Spleen (tissue), 11 donors: Measurements from ENCODE around the gene PCSK9. TPM values are rescaled to one million over a fixed set of nuclear protein-coding genes. Genes with fewer than 3 reads are reported as not detected.

Source experiments
- DNase-seq: peaks from one replicate; pipeline ENCODE4 v3.0.0-alpha.2; 2020
- H3K27ac ChIP-seq, 8 donors: fragments of 200-600 bp; sonication (generic) in 7 of 8; 1 replicate in 4 of 8; 2 replicates in 4 of 8; pipeline versions ENCODE4 v1.5.0 to v1.8.0; 2016 to 2021; ENCODE audit warnings: inconsistent platforms in 4 of 8, mild to moderate bottlenecking in 4 of 8, moderate library complexity in 1 of 8
- H3K27me3 ChIP-seq, 7 donors: fragments of 200-600 bp; sonication (generic) in 6 of 7; replicated peaks in 1 of 7; 1 replicate in 4 of 7; 2 replicates in 3 of 7; pipeline versions ENCODE4 v1.5.0 to v1.8.0; 2016 to 2021; ENCODE audit warnings: inconsistent platforms in 3 of 7, mild to moderate bottlenecking in 1 of 7
- H3K36me3 ChIP-seq, 6 donors: fragments of 200-600 bp; sonication (generic) in 5 of 6; 1 replicate in 4 of 6; 2 replicates in 2 of 6; pipeline versions ENCODE4 v1.5.0 to v1.8.0; 2016 to 2021; ENCODE audit warnings: inconsistent platforms in 2 of 6
- H3K4me1 ChIP-seq, 6 donors: fragments of 200-600 bp; sonication (generic) in 5 of 6; 1 replicate in 3 of 6; 2 replicates in 3 of 6; pipeline versions ENCODE4 v1.5.0 to v1.8.0; 2016 to 2021; ENCODE audit warnings: inconsistent platforms in 3 of 6
- H3K4me3 ChIP-seq, 8 donors: fragments of 200-600 bp; sonication (generic) in 7 of 8; 1 replicate in 4 of 8; 2 replicates in 4 of 8; pipeline versions ENCODE4 v1.5.0 to v1.8.0; 2016 to 2021; ENCODE audit warnings: inconsistent platforms in 4 of 8, mild to moderate bottlenecking in 4 of 8, moderate library complexity in 2 of 8
- H3K9me3 ChIP-seq, 8 donors: fragments of 200-600 bp; sonication (generic) in 7 of 8; 1 replicate in 4 of 8; 2 replicates in 4 of 8; pipeline versions ENCODE4 v1.5.0 to v1.8.0; 2016 to 2021; ENCODE audit warnings: inconsistent platforms in 4 of 8
- CTCF ChIP-seq, 11 experiments: fragments of 200-600 bp in 7 of 11; fragments of 450-650 bp in 4 of 11; sonication (generic) in 4 of 11; IDR thresholded peaks in 8 of 11; conservative IDR thresholded peaks in 3 of 11; 1 replicate in 7 of 11; 2 replicates in 4 of 11; pipeline versions ENCODE4 v1.4.0 to v1.8.0; 2016 to 2021; ENCODE audit warnings: antibody characterized with exemption in 11 of 11, inconsistent platforms in 4 of 11, mild to moderate bottlenecking in 1 of 11
- POLR2A ChIP-seq, 3 donors: fragments of 450-650 bp; IDR thresholded peaks; one replicate each; pipeline ENCODE4 v1.5.1; 2017; ENCODE audit warnings: antibody characterized with exemption in 3 of 3, mild to moderate bottlenecking in 1 of 3
- POLR2AphosphoS5 ChIP-seq, 3 donors: sonication (generic); formaldehyde crosslinking; IDR thresholded peaks; one replicate each; pipeline ENCODE4 v1.5.1; 2017; ENCODE audit warnings: antibody characterized with exemption in 3 of 3
- WGBS, 5 donors: extraction: QIAGEN DNeasy Blood & Tissue Kit in 3 of 5; methylation state at CpG; one replicate each; pipeline versions ENCODE4 v1.1.5 to v1.1.7; 2013 to 2018; 5-methylcytosine and 5-hydroxymethylcytosine counted together
- intact Hi-C: fragments of 100-400 bp; cut with DNase I; formaldehyde crosslinking; loops from one replicate; pipeline ENCODE4 v1.15.0; 2023; ENCODE audit warnings: low total_unique reads
- polyA plus RNA-seq, 3 donors: library from polyadenylated mRNA; stranded (reverse); fragments of 200-250 nt; gene quantifications; one replicate each; pipeline ENCODE4 v1.2.1, GENCODE V29; 2013
- total RNA-seq, 7 donors: library from RNA; depleted of rRNA in 3 of 7; stranded (reverse); fragments of >200 nt in 3 of 7; fragmentation: NEBNext Ultra II Directional in 4 of 7; extraction: Animal tissue kit (Norgen Biotek cat#: 25700) in 4 of 7; gene quantifications; one replicate each; pipeline versions ENCODE4 v1.1.0 to v1.2.1, GENCODE V29; 2016 to 2021
- donor health status: healthy with polysubstance abuse.
- donor health status: DM: no; HTN: no; CAD: no; lungs with moderate emphysema.
- donor health status: DM: no; HTN: no; CAD: no.
- donor health status: Bipolar disorder and iron deficiency.
- donor health status: healthy.
- donor health status: DM: no; HTN: no; CAD: no.
- donor health status: DM: yes; HTN: yes; CAD: no.

PCSK9 gene
- total and polyA plus RNA-seq, 10 donors, result 0.03 to 0.85 (median 0.18) TPM; not detected in 3

GRCh38 chr1:55069280-55069679, 29.9 kb downstream of the PCSK9 start:
- H3K4me3 ChIP-seq, result no peak overlapping the region
- H3K9me3 ChIP-seq, result no peaks in the 10 kb centered on the region
- no peaks in the 10 kb centered on the region for H3K27me3 ChIP-seq
- peaks cover 2 to 100% (median 81%) of the 10 kb centered on the region in 6 donors for H3K36me3 ChIP-seq
- no peak for DNase-seq
- H3K4me1 ChIP-seq, result no peaks in the 10 kb centered on the region
- no peak overlapping the region for H3K27ac ChIP-seq
- no peak for TF ChIP-seq CTCF (IDR thresholded peaks at IDR 0.05 in 8 of 11, conservative IDR thresholded peaks at IDR 0.05 in 3 of 11)
- peak in 1 of 3 donors; percentile 25 for TF ChIP-seq POLR2AphosphoS5 (IDR thresholded peaks at IDR 0.05)
- intact Hi-C loops, result no loop called here
- 92 to 97% (median 96%) methylated on average over 7 of the region's 7 CpGs for WGBS, 5 donors

- H3K27ac ChIP-seq, result no peak overlapping the region
- intact Hi-C loops, result no loop called here
- no peak for TF ChIP-seq POLR2A (IDR thresholded peaks at IDR 0.05)
- TF ChIP-seq POLR2AphosphoS5 (IDR thresholded peaks at IDR 0.05), result no peak
- TF ChIP-seq CTCF (IDR thresholded peaks at IDR 0.05 in 8 of 11, conservative IDR thresholded peaks at IDR 0.05 in 3 of 11), result no peak
These were observed 31.2 kb downstream of the PCSK9 start for GRCh38 chr1:55070293-55071164.

GRCh38 chr1:55071477-55071876, 32.1 kb downstream of the PCSK9 start:
- H3K4me1 ChIP-seq, result no peaks in the 10 kb centered on the region
- no peak overlapping the region for H3K4me3 ChIP-seq
- H3K27me3 ChIP-seq, result no peaks in the 10 kb centered on the region
- TF ChIP-seq CTCF (IDR thresholded peaks at IDR 0.05 in 8 of 11, conservative IDR thresholded peaks at IDR 0.05 in 3 of 11) (peak in 1 of 11 experiments; percentile 25), POLR2A (IDR thresholded peaks at IDR 0.05) (no peak), POLR2AphosphoS5 (IDR thresholded peaks at IDR 0.05) (no peak)
- intact Hi-C loops, result no loop called here
- H3K27ac ChIP-seq, result no peak overlapping the region
- H3K36me3 ChIP-seq, result peaks cover 2 to 100% (median 96%) of the 10 kb centered on the region in 6 donors
- 57 to 73% (median 69%) methylated on average over 8 of the region's 8 CpGs for WGBS, 5 donors
- DNase-seq, result no peak
- H3K9me3 ChIP-seq, result no peaks in the 10 kb centered on the region

More at GRCh38 chr1:55070293-55071164, 31.2 kb downstream of the PCSK9 start:
- H3K9me3 ChIP-seq, result no peaks in the 10 kb centered on the region
- H3K27me3 ChIP-seq, result no peaks in the 10 kb centered on the region
- no peaks in the 10 kb centered on the region for H3K4me1 ChIP-seq
- WGBS, 5 donors, result 91 to 96% (median 94%) methylated on average over 17 of the region's 17 CpGs
- H3K4me3 ChIP-seq, result no peak overlapping the region
- peaks cover 2 to 100% (median 92%) of the 10 kb centered on the region in 6 donors for H3K36me3 ChIP-seq
- no peak for DNase-seq

GRCh38 chr1:55073187-55073916, 34.0 kb downstream of the PCSK9 start:
- no peaks in the 10 kb centered on the region for H3K9me3 ChIP-seq
- H3K36me3 ChIP-seq, result peaks cover 6 to 100% (median 98%) of the 10 kb centered on the region in 6 donors
- no peak for DNase-seq
- no peak overlapping the region for H3K4me3 ChIP-seq
- intact Hi-C loops, result no loop called here
- TF ChIP-seq POLR2A (IDR thresholded peaks at IDR 0.05), result no peak
- 83 to 88% (median 85%) methylated on average over 3 of the region's 3 CpGs for WGBS, 5 donors
- no peak overlapping the region for H3K27ac ChIP-seq
- H3K4me1 ChIP-seq, result no peaks in the 10 kb centered on the region
- H3K27me3 ChIP-seq, result no peaks in the 10 kb centered on the region
